ENCODE data around the gene ZNF385B. TPM values are rescaled to one million over a fixed set of nuclear protein-coding genes. Genes with fewer than 3 reads are reported as not detected.

ZNF385B gene
- total RNA-seq, 1 experiment from 2014 or later = 0.33 TPM

DNA sequence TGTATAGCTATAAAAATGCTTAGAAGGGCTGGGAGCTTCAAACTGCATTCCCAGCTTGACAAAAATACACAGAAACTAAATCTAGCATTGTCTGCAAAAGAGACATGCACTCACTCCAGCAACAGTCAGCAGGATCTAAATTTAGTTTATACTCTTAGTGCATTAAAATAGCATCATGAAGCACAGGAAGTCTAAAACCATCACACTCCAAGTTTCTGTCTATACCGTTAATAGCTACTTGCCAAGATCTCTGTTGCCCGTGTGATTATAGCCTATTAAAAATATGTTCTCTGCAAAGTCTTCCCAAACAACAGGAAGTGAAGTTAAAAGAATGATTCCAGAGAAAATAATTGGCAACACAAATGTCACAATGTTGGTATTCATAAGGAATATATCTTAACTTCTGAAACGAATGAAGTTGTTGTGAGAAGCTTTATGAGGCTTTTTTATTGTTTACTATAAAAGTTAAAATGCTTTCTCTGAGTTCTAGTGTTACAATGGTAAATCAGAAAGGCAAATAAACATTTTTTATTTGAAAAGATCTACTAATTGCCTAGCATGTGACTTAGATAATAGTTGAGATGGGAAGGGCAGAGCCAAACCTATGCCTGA, 184.2 kb downstream of the ZNF385B start:
- Mint-ChIP-seq H3K27ac (ENCODE audit: low read depth, unreplicated experiment) (no peak overlapping the region), H3K27me3 (ENCODE audit: insufficient read depth, unreplicated experiment) (no peaks in the 10 kb centered on the region), H3K4me3 (ENCODE audit: unreplicated experiment) (no peak overlapping the region), H3K4me1 (ENCODE audit: insufficient read depth, unreplicated experiment) (no peaks in the 10 kb centered on the region), H3K36me3 (ENCODE audit: insufficient read depth, unreplicated experiment) (peaks cover 4% of the 10 kb centered on the region), H3K9me3 (ENCODE audit: unreplicated experiment) (no peaks in the 10 kb centered on the region)
- intact Hi-C loops (cut with micrococcal nuclease) = no loop called here
- BruUV-seq (replicated peaks) = no TSS peak
- CTCF ChIA-PET = interaction anchor here (0.6 kb wide), 2 partner anchors 753 to 1151 kb away, joined by 3 to 5 read pairs; no protein-coding TSS in a partner anchor
- TF ChIP-seq CTCF (IDR thresholded peaks at IDR 0.05; ENCODE audit: unreplicated experiment) = no peak
- POLR2A ChIA-PET = no interaction called here
- no peak for DNase-seq (ENCODE audit: unreplicated experiment)

- no peak overlapping the region for H3K27ac Mint-ChIP-seq (ENCODE audit: low read depth, unreplicated experiment)
- intact Hi-C loops (cut with micrococcal nuclease) = no loop called here
Measured at GRCh38 chr2:179675435-179675834, 186.0 kb downstream of the ZNF385B start.

DNA sequence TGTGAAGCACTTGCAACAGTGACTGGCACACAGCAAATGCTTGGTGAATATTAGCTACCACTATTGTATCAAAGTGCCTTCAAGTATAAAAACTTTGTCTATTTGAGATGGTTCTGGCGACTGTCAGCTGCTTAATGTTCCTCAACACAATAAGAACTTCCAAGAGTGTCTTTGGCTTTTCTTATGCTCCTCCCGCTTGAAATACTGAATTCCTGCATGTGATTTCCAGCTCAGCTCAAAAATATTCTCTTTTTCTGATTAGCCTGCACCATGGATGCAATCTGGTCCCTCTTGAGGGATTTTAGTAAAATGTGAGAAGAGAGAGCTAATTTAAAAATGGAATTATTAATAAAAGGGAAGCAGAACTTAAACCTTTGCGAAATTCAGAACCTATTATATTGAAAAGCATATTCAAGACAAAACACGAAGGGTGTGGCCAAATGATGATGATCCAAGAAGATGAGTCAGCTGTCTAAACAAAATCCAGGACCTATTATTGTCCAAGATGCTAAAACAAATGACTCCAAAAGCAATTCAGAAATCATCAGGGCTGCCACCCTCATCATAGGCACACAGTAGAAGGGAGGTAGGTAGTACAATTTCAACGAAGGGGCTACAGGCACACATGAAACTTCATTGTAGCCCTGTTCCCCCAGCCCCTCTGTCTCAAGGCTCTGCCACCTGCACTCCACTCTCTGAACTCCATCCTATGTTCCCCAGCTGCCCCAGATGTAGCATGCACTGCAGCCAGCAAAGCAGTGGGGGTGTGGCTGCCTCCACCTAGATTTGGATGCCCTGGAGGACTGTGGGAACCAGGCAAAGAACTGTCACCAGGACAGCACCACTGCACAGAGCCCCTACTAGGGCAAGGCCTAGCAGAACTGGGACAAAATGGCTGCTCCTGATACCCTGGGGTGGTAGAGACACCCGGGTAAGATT, 190.1 kb downstream of the ZNF385B start:
- BruUV-seq (replicated peaks) = no TSS peak
- no peak overlapping the region for H3K4me3 Mint-ChIP-seq (ENCODE audit: unreplicated experiment)
- no peak for TF ChIP-seq CTCF (IDR thresholded peaks at IDR 0.05; ENCODE audit: unreplicated experiment)
- no peaks in the 10 kb centered on the region for H3K9me3 Mint-ChIP-seq (ENCODE audit: unreplicated experiment)
- no peaks in the 10 kb centered on the region for H3K27me3 Mint-ChIP-seq (ENCODE audit: insufficient read depth, unreplicated experiment)
- DNase-seq (ENCODE audit: unreplicated experiment) = peak; percentile 29
- no peaks in the 10 kb centered on the region for H3K4me1 Mint-ChIP-seq (ENCODE audit: insufficient read depth, unreplicated experiment)
- peaks cover 4% of the 10 kb centered on the region for H3K36me3 Mint-ChIP-seq (ENCODE audit: insufficient read depth, unreplicated experiment)
- intact Hi-C loops (cut with micrococcal nuclease) = no loop called here
- POLR2A ChIA-PET = interaction anchor here (1.0 kb wide), 1 partner anchor 78 kb away, joined by 3 read pairs; no protein-coding TSS in a partner anchor
- no peak overlapping the region for H3K27ac Mint-ChIP-seq (ENCODE audit: low read depth, unreplicated experiment)
- CTCF ChIA-PET = interaction anchor here (0.6 kb wide), 2 partner anchors 10 to 330 kb away, joined by 3 read pairs; no protein-coding TSS in a partner anchor

More at GRCh38 chr2:179675435-179675834, 186.0 kb downstream of the ZNF385B start:
- no peak overlapping the region for H3K4me3 Mint-ChIP-seq (ENCODE audit: unreplicated experiment)
- TF ChIP-seq CTCF (IDR thresholded peaks at IDR 0.05; ENCODE audit: unreplicated experiment) = no peak
- no peaks in the 10 kb centered on the region for H3K27me3 Mint-ChIP-seq (ENCODE audit: insufficient read depth, unreplicated experiment)
- H3K36me3 Mint-ChIP-seq (ENCODE audit: insufficient read depth, unreplicated experiment) = peaks cover 4% of the 10 kb centered on the region
- DNase-seq (ENCODE audit: unreplicated experiment) = no peak
- CTCF ChIA-PET = no interaction called here
- H3K9me3 Mint-ChIP-seq (ENCODE audit: unreplicated experiment) = no peaks in the 10 kb centered on the region
- no peaks in the 10 kb centered on the region for H3K4me1 Mint-ChIP-seq (ENCODE audit: insufficient read depth, unreplicated experiment)
- POLR2A ChIA-PET = no interaction called here
- no TSS peak for BruUV-seq (replicated peaks)

- TF ChIP-seq CTCF (IDR thresholded peaks at IDR 0.05; ENCODE audit: unreplicated experiment) = no peak
- H3K4me1 Mint-ChIP-seq (ENCODE audit: insufficient read depth, unreplicated experiment) = no peaks in the 10 kb centered on the region
- no TSS peak for BruUV-seq (replicated peaks)
- ChIA-PET CTCF (interaction anchor here (1.0 kb wide), 1 partner anchor 11 kb away, joined by 8 read pairs; no protein-coding TSS in a partner anchor), POLR2A (no interaction called here)
- no peak overlapping the region for H3K27ac Mint-ChIP-seq (ENCODE audit: low read depth, unreplicated experiment)
- H3K27me3 Mint-ChIP-seq (ENCODE audit: insufficient read depth, unreplicated experiment) = no peaks in the 10 kb centered on the region
- no peak overlapping the region for H3K4me3 Mint-ChIP-seq (ENCODE audit: unreplicated experiment)
- DNase-seq (ENCODE audit: unreplicated experiment) = no peak
- no peaks in the 10 kb centered on the region for H3K36me3 Mint-ChIP-seq (ENCODE audit: insufficient read depth, unreplicated experiment)
- H3K9me3 Mint-ChIP-seq (ENCODE audit: unreplicated experiment) = no peaks in the 10 kb centered on the region
- intact Hi-C loops (cut with micrococcal nuclease) = no loop called here
Measured at GRCh38 chr2:179669196-179669595, 192.2 kb downstream of the ZNF385B start.

Measured in MCF 10A (cell line).